ENCODE data around the gene ARGFX.
"Not testable (repeated sequence)": the region's sequence is repeated elsewhere in the genome, so short reads cannot be mapped to it uniquely, and the experiment has no call there.

ARGFX gene

GRCh38 chr3:121592856-121593702 lies 25.3 kb downstream of the ARGFX start, which contains the start of gene FBXO40:
FBXO40 (plus strand) TSS chr3:121593379; CDS start chr3:121620576, 27,197 bp downstream.
- Histone ChIP-seq H3K4me2 (peak within 1 kb of the TSS; percentile 77), H3K79me2 (ENCODE audit: insufficient read depth, low read depth) (no peaks in the 10 kb centered on the region), H3K36me3 (ENCODE audit: insufficient read depth) (no peaks in the 10 kb centered on the region), H3K27me3 (ENCODE audit: insufficient read depth, low read depth) (no peaks in the 10 kb centered on the region), H3K4me3 (IDR thresholded peaks at IDR 0.05; ENCODE audit: insufficient read depth, low read depth, low read length) (no peak within 1 kb of the TSS), H4K20me1 (ENCODE audit: insufficient read depth) (no peaks in the 10 kb centered on the region), H2AFZ (ENCODE audit: low read depth) (peak within 1 kb of the TSS; percentile 72), H3K27ac (peak within 1 kb of the TSS; percentile 62), H3K4me1 (ENCODE audit: low read depth, poor library complexity, severe bottlenecking) (peaks cover 37% of the 10 kb centered on the region), H3K9ac (peak within 1 kb of the TSS; percentile 45; the same call in 1 of the 2 replicates)
- TF ChIP-seq, protein P1, sequence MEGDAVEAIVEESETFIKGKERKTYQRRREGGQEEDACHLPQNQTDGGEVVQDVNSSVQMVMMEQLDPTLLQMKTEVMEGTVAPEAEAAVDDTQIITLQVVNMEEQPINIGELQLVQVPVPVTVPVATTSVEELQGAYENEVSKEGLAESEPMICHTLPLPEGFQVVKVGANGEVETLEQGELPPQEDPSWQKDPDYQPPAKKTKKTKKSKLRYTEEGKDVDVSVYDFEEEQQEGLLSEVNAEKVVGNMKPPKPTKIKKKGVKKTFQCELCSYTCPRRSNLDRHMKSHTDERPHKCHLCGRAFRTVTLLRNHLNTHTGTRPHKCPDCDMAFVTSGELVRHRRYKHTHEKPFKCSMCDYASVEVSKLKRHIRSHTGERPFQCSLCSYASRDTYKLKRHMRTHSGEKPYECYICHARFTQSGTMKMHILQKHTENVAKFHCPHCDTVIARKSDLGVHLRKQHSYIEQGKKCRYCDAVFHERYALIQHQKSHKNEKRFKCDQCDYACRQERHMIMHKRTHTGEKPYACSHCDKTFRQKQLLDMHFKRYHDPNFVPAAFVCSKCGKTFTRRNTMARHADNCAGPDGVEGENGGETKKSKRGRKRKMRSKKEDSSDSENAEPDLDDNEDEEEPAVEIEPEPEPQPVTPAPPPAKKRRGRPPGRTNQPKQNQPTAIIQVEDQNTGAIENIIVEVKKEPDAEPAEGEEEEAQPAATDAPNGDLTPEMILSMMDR (conservative IDR thresholded peaks at IDR 0.05; ENCODE audit: low read depth, low read length) = no peak

- not testable (repeated sequence) for H3K36me3 ChIP-seq (ENCODE audit: insufficient read depth); H4K20me1 ChIP-seq (ENCODE audit: insufficient read depth); H3K27me3 ChIP-seq (ENCODE audit: insufficient read depth, low read depth); H3K4me3 ChIP-seq (IDR thresholded peaks at IDR 0.05; ENCODE audit: insufficient read depth, low read depth, low read length); H3K79me2 ChIP-seq (ENCODE audit: insufficient read depth, low read depth)
- H3K27ac ChIP-seq = peak overlapping the region; percentile 62
- H3K4me2 ChIP-seq = peak overlapping the region; percentile 77
- H3K9ac ChIP-seq = peak overlapping the region; percentile 45; the same call in 1 of the 2 replicates
- H2AFZ ChIP-seq (ENCODE audit: low read depth) = peak overlapping the region; percentile 72
- H3K4me1 ChIP-seq (ENCODE audit: low read depth, poor library complexity, severe bottlenecking) = peaks cover 37% of the 10 kb centered on the region
These were observed 26.1 kb downstream of the ARGFX start for GRCh38 chr3:121593806-121594205.

- H3K36me3 ChIP-seq (ENCODE audit: insufficient read depth) = no peaks in the 10 kb centered on the region
- H3K27me3 ChIP-seq (ENCODE audit: insufficient read depth, low read depth) = no peaks in the 10 kb centered on the region
- no peaks in the 10 kb centered on the region for H3K79me2 ChIP-seq (ENCODE audit: insufficient read depth, low read depth)
- H3K4me1 ChIP-seq (ENCODE audit: low read depth, poor library complexity, severe bottlenecking) = peaks cover 37% of the 10 kb centered on the region
- TF ChIP-seq, protein P1 (conservative IDR thresholded peaks at IDR 0.05; ENCODE audit: low read depth, low read length) = no peak
- no peak overlapping the region for H2AFZ ChIP-seq (ENCODE audit: low read depth)
- H3K4me3 ChIP-seq (IDR thresholded peaks at IDR 0.05; ENCODE audit: insufficient read depth, low read depth, low read length) = no peak overlapping the region
- H3K9ac ChIP-seq = no peak overlapping the region
- H3K27ac ChIP-seq = no peak overlapping the region
- no peak overlapping the region for H3K4me2 ChIP-seq
- no peaks in the 10 kb centered on the region for H4K20me1 ChIP-seq (ENCODE audit: insufficient read depth)
These were observed 27.1 kb downstream of the ARGFX start for GRCh38 chr3:121594850-121595249.

DNA sequence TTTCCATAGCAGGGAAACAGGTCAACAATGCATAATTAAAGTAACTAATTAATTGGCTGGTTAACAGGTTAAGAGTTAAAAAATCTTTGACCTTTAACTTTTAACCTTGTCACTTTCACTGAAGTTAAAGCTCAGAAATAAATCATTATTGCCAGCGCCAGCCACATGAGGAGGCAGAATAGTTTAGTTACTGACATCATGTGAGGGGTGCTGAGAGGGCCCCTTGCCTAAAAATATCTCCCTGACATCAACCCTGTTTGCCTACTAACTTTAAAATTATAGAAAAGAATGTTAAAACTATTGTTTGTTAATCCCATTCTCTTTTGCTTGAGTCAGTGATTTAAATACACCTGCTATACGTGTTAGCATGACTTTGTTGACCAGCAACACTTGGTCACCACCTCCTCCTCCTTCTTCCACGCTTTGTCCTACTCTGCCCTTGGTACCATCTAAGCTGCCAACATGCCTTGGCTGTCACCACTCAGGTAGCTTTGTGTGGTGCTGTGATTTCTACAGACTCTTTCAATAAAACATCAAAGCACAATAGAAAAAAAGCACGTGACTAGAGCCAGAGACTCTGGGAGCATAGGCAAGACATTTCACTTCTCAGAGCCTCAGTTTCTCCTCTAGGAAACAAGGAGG lies 28.1 kb downstream of the ARGFX start:
- TF ChIP-seq, protein P1 (conservative IDR thresholded peaks at IDR 0.05; ENCODE audit: low read depth, low read length) = no peak
- H3K4me2 ChIP-seq = no peak overlapping the region
- no peaks in the 10 kb centered on the region for H4K20me1 ChIP-seq (ENCODE audit: insufficient read depth)
- H3K36me3 ChIP-seq (ENCODE audit: insufficient read depth) = no peaks in the 10 kb centered on the region
- no peak overlapping the region for H3K9ac ChIP-seq
- H3K79me2 ChIP-seq (ENCODE audit: insufficient read depth, low read depth) = no peaks in the 10 kb centered on the region
- H3K27ac ChIP-seq = no peak overlapping the region
- H2AFZ ChIP-seq (ENCODE audit: low read depth) = no peak overlapping the region
- H3K4me1 ChIP-seq (ENCODE audit: low read depth, poor library complexity, severe bottlenecking) = peaks cover 37% of the 10 kb centered on the region
- no peak overlapping the region for H3K4me3 ChIP-seq (IDR thresholded peaks at IDR 0.05; ENCODE audit: insufficient read depth, low read depth, low read length)
- H3K27me3 ChIP-seq (ENCODE audit: insufficient read depth, low read depth) = no peaks in the 10 kb centered on the region
